HG03575 (cell line): ENCODE measurements around the gene SLC4A1AP.
A peak's percentile ranks its signal among the peaks of the same experiment; 100 is the strongest.
"Not testable (repeated sequence)": the region's sequence is repeated elsewhere in the genome, so short reads cannot be mapped to it uniquely, and the experiment has no call there.

Experiments used
- ATAC-seq: cut with Tn5 transposase; IDR thresholded peaks from one replicate; pipeline ENCODE4 v1.9.1; 2021; ENCODE audit not compliant: unreplicated experiment, insufficient number of reproducible peaks, low FRiP score; ENCODE audit errors: extremely low read depth

SLC4A1AP gene, protein sequence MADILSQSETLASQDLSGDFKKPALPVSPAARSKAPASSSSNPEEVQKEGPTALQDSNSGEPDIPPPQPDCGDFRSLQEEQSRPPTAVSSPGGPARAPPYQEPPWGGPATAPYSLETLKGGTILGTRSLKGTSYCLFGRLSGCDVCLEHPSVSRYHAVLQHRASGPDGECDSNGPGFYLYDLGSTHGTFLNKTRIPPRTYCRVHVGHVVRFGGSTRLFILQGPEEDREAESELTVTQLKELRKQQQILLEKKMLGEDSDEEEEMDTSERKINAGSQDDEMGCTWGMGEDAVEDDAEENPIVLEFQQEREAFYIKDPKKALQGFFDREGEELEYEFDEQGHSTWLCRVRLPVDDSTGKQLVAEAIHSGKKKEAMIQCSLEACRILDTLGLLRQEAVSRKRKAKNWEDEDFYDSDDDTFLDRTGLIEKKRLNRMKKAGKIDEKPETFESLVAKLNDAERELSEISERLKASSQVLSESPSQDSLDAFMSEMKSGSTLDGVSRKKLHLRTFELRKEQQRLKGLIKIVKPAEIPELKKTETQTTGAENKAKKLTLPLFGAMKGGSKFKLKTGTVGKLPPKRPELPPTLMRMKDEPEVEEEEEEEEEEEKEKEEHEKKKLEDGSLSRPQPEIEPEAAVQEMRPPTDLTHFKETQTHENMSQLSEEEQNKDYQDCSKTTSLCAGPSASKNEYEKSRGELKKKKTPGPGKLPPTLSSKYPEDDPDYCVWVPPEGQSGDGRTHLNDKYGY

DNA sequence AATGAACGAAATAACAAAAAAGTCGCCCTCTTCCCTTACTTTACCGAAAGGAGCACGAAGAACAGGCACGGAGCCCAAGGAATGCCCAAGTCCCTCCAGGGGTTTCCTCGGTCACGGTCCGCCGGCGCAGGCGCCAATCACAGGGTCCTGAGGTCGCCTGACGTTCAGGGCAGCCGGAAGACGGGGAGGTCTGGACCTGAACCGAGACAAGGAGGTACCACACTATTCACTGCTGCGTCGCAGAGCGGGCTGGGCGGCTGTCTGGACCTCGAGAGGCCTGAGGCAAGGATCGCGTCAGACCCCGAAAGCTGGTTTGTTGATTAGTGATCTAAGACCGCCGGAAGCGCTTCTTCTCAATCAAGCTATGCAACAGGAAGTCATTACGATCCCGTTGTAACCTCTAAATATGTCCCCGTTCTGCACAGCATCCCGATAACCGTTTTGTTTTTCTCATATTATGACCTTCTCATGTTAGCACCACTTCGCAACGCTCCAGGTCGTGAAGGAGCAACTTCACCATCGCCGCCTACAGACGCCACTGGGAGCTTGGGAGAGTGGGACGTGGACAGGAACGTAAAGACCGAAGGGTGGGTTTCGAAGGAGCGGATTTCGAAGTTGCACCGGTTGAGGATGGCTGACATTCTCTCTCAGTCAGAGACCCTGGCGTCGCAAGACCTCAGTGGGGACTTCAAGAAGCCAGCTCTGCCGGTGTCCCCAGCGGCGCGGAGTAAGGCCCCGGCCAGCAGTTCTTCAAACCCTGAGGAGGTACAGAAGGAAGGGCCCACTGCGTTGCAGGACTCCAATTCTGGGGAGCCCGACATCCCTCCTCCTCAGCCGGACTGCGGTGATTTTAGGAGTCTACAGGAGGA lies at the start of gene SLC4A1AP, which contains the start of gene SUPT7L:
Gene SLC4A1AP, plus strand, starts transcription at position 605 of the 869 bp plus-strand sequence. Its CDS starts 26 bp downstream, at position 631.
Gene SUPT7L, minus strand, starts transcription at position 330 of the 869 bp plus-strand sequence. CDS start 1,422 bp downstream, outside the sequence.
- no peak for ATAC-seq

- ATAC-seq, result no peak
Measured at GRCh38 chr2:27613985-27614384, 49.7 kb upstream of the SLC4A1AP start.

DNA sequence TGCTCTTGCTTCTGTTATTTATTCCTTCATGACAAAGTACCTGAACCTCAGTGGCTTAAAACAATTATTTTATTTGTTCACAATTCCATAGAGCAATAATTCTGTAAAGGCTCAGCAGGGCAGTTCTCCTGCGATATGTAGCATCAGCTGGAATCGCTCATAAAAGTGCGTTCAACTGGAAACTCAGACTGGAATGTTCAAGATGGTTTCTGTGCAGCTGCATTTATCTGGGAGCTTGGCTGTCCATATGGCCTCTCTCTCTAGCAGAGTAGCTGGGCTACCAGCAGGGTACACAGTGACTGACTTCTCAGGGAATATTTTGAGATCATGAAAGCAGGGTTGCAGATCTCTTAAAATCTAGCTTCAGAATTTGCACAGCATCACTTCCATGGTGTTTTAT lies 48.4 kb upstream of the SLC4A1AP start:
- ATAC-seq, result no peak

DNA sequence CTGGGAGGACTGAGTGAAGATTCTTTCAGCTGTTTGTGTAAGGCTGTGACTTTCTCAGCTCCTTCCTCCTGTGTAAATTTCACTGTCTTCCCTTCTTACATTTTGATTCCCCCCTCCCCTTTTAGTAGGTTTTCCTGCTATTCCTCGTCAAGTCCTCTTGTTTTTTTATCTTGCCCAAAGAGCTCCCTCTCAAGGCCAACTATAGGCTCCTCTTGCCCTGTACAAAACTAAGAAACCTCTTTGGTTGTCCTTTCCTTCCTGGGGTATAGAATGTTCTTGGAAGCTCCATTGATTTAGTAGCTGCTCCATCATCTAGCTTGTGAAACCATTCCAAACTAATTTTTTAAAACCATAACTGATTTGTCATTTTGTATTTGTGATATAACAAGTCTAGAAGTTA lies 42.2 kb upstream of the SLC4A1AP start:
- no peak for ATAC-seq

DNA sequence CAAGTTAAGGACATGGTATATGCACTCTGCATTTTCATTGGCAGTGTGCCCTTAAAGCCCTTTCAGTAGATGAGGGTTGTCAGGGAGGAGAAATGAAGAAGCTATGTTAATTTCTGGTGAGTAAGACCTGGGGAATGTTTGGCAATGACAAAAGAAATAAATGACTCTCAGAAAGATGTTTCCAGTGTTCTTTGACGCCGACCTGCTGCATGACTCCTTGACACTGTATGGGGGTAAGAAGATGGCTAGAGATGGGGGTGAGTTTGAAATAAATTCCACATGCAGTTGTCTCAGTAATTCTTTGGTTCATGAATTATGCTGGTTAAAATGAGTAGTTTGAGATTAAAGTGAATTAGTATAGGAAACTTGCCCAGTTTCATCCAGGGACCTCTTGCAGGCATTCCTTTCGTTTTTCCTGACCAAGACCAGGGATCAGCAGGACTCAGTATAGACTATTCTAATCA lies 40.7 kb upstream of the SLC4A1AP start:
- ATAC-seq, result no peak

DNA sequence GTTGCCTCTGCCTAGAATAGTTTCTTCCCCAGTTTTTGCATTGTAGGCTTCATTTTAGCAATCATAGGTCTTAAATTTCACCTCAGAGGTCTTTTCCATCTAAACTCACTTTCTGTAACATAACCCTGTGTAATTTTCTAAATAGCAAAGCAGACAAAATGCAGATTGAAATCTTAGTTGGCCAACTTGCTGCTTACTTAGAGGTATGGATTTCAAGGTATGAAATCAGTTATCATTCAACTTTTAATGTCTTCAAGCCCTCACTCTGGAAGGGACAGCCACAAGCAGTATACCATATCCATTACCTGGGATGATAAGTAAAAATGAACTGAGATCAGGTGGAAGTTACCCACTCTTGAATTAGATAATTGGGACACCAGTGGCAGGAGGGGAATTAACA lies 38.7 kb upstream of the SLC4A1AP start:
- ATAC-seq, result no peak

- not testable (repeated sequence) for ATAC-seq
Measured at GRCh38 chr2:27626323-27626722, 37.4 kb upstream of the SLC4A1AP start.

DNA sequence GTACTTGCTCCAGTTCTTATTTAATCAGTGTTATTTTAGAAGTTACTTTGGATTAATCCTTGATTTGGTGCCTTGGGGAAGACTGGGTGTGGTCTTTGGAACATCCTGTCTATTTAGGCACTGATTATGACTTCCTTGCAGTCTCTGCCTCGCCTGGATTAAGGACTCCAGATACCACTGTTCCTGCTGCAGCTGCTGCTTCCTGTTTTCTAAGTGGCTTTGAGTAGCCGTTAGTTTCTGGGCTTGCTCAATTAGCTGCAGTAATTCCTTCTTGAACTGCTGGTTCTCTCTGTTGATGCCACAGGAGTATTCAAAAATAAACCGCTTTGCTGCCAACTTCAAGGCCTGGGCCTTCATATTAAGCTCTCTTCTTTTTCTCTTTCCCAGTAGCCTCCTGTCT lies 36.8 kb upstream of the SLC4A1AP start:
- ATAC-seq, result not testable (repeated sequence)

DNA sequence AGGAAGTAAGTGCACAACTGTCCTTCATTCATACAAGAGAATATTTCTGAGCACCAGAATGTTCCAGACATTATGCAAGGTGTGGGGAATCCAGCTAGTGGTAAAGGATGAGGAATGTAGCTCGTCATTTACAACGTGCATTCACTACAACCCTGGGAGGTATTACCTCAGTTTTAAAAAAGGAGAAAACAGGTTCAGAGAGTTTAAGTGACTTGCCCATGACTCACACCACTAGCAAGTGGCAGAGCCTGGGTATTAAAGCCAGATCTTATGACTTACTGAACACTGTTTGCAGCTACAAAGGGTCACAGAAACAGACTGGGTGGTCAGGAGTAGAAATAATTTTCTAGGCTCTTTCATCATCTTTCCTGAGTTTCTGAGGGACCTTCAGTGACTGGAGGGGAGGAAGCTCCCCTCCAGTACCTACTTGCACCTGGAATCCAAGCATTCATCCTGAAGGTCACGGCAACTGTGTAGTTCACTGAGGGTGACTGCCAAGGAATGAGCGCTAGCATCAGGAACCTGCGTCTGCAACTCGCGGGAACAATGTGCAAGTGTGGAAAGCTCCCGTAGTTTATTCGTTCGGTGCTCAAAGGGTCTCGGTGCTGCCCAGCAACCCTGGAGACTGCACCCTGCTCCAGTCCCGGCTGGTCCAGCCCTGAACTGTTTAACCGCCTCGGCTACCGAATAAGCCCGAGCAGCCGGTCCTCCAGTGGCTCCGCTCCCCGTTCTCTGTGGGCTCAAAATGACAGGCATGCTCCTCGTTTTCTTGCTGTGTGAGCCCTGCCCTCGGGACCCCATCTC lies 35.5 kb upstream of the SLC4A1AP start:
- ATAC-seq, result no peak

GRCh38 chr2:27628767-27629709 lies 34.7 kb upstream of the SLC4A1AP start, which contains the start of the genes CCDC121 and GPN1:
CCDC121 (minus strand) TSS chr2:27629012; CDS start chr2:27627799, 1,213 bp downstream.
GPN1 (plus strand) TSS chr2:27629050; CDS start chr2:27629059, 9 bp downstream.
- ATAC-seq, result peak; percentile 74

DNA sequence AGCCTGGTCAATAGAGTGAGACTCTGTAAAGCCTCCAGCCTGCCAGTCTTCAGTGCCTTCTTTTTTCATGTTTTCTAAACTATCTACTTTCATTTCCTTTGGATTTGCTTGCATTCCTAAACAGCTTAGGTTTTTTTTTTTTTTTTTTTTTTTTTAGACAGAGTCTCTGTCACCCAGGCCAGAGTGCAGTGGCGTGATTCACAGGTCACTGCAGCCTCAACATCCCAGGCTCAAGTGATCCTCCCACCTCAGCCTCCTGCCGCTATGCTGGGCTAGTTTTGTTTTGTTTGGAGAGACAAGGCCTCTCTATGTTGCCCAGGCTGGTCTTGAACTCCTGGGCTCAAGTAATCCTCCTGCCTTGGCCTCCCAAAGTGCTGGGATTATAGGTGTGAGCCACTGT lies 33.4 kb upstream of the SLC4A1AP start:
- ATAC-seq, result not testable (repeated sequence)

DNA sequence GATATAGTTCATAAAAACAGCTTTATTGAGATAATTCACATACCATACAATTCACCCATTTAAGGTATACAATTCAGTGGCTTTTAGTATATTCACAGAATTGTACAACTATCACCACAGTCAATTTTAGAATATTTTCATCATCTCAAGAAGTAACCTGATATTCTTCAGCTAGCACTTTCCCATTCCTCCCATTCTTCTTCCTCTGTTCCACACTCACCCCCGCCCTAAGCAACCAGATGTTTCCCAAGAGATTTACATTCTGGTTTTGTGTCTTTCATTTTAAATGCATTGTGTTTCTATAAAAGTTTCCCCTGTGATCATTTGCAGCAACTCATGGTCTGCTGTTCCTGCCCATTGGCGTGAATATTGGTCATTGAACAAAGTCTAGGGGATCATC lies 29.4 kb upstream of the SLC4A1AP start:
- ATAC-seq, result no peak

DNA sequence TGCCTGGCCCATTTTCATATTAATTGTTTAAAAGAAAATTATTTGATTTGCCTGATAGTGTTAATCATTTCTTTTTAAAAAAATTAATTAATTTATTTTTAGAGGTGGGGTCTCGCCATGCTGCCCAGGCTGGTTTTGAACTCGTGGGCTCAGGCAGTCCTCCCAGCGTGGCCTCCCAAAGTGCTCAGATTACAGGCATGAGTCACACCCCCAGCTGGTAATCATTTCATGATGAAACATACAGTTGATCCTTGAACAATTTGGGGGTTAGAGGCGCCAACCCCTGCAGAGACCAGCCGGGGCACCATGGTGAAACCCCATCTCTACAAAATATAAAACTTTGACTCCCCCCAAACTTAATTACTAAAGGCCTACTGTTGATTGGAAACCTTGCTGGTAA lies 26.9 kb upstream of the SLC4A1AP start:
- no peak for ATAC-seq

- ATAC-seq, result no peak
Measured at GRCh38 chr2:27638037-27638637, 25.6 kb upstream of the SLC4A1AP start.

- no peak for ATAC-seq
Measured at GRCh38 chr2:27638709-27639108, 25.0 kb upstream of the SLC4A1AP start.

- no peak for ATAC-seq
Measured at GRCh38 chr2:27640722-27641245, 22.9 kb upstream of the SLC4A1AP start.
